Activated effector memory CD4-positive, alpha-beta T cell treated with Interleukin-2 at 50 U/mL for 16 hours (primary cell): ENCODE measurements around the gene ASB1.

Source experiments
- DNase-seq: peaks from one replicate; pipeline ENCODE4 v3.0.0-alpha.2; 2020

ASB1 gene

DNA sequence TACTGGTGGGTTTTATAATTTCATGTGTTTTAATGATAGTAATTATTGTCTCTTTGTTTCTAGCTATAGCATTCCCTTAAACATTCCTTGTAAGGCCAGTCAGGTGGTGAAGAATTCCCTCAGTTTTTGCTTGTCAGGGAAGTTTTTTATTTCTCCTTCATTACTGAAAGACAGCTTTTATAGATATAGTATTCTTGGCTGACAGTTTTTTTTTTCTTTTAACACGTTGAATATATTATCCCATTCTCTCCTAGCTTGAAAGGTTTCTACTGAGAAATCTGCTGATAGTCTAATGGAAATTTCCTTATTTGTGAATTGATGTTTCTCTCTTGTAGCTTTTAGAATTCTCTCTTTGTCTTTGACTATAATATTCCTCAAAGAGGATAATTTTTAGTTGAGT is 46.8 kb downstream of the ASB1 start:
- DNase-seq: no peak

DNA sequence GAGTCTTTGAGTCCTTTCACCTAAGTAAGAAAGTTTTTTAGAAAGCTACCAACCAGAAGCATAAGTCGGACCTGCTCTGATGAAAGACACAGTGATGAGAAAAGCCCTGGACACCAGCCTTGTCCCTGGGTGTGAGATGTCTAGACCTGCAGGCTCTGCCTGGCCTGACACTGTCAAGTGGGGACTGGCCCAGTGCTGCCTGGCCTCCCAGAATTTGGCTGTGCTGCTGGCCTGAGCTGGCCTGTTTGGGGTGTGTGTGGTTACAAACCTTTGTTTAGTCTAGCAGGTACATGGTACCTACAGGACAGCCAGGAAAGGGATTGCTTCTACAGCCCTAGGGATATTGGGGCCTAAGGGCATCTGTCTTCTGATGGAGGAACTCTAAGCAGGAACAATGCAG is 48.3 kb downstream of the ASB1 start:
- no peak for DNase-seq

DNA sequence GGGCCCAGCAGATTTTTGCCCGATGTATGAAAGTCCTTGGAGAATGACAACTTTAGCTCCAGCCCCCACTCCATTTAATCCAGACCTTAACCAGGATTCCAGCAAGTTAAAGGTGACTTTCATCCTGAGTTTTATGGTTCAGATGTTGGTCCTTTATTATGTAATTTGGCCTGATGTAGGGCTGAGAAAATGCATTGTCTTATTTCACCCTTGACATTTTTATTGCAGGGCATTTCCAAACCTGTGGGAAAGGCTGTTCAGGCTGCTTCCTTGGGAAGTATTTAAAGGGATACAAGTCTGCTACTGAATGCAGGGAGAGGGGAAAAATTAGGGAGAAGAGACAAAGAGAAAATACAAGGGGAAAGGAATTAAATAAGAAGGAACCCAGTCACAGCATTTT is 48.8 kb downstream of the ASB1 start:
- no peak for DNase-seq

DNA sequence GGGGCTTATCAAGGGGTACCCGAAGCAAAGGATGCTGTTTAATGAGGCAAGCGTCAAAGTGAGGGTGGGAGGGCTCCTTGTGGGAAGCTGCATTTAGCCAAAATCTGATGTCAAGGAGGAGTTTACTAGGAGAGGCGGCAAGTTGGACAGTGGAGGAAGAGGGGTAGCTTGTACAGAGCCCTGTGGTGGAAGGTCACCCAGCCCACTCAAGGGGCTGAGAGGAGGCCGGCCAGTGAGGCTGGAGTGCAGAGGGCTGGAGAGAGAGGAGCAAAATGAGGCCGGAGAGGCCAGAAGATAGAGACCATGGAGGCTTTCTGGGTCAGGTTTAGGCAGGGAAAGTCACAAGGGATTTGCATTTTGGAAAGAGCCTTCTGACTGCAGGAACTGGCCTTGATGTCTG is 49.5 kb downstream of the ASB1 start:
- no peak for DNase-seq

DNA sequence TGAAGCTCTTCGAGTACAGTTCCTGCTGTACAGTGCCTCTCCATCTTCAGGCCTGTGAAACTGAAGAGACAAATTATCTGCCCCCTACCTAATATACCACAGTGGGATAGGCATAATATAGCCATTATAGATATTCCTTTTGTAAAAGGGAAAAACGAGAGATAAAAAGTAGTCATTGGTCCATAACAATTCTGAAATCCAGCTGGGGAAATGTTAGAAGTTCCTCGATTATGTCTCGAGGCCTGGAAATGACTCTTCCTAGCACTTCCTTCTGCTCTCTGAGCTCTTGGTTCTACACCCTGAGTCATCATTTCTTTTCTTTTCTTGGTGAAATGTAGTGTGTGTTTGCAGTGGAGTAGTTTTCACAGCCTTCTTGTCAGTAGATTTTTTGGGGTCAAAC is 51.5 kb downstream of the ASB1 start:
- DNase-seq: no peak

DNA sequence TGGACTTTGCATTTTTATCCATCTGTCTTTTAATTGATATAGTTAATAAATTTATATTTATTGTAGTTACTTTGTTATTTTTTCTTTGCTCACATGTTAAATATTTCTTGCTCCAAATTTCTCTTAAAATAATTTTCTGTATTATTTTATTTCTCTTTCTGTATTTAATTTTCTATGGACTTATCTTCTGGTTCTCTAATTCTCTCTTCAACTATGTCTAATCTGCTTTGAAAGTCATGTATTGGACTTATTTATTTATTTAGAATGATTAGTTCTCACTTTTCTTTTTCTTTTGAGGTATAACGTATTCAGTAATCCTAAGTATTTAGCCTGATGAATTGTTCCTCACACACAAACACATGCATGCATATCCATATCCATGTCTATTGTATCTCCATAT is 53.1 kb downstream of the ASB1 start:
- no peak for DNase-seq

DNA sequence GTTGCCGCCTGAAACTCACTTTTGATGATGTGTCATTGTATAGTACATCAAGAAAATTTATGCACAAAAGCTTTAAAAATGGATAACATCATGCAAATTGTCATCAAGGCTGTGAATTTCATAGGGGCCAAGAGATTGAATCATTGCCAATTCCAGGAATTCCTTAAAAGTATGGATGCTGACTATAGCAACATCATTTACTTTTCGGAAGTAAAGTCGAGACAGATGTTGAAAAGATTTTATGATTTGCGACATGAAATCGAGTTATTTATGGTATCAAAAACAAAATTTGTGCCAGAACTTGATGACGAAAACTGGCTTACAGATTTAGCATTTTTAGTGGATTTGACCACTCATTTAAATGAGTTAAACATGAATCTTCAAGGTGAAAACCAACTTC is 56.3 kb downstream of the ASB1 start:
- DNase-seq: no peak

DNA sequence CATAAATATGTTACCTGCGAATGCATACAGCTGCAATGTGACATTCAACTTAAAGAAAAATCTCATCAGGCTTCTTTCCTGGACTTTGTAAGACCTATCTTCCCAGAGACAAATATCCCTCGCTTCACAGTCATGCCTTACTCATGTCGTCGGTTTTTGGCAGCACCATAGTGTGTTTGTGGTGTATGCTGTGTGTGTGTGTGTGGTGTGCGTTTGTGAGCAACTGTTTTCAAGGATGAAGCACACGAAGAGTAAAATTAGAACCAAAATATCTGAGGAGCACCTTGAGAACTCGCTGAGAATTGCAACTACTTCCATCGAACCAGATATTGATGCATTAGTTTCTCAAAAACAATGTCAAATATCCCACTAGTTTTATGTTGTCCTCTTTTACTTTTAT is 56.9 kb downstream of the ASB1 start:
- no peak for DNase-seq

DNA sequence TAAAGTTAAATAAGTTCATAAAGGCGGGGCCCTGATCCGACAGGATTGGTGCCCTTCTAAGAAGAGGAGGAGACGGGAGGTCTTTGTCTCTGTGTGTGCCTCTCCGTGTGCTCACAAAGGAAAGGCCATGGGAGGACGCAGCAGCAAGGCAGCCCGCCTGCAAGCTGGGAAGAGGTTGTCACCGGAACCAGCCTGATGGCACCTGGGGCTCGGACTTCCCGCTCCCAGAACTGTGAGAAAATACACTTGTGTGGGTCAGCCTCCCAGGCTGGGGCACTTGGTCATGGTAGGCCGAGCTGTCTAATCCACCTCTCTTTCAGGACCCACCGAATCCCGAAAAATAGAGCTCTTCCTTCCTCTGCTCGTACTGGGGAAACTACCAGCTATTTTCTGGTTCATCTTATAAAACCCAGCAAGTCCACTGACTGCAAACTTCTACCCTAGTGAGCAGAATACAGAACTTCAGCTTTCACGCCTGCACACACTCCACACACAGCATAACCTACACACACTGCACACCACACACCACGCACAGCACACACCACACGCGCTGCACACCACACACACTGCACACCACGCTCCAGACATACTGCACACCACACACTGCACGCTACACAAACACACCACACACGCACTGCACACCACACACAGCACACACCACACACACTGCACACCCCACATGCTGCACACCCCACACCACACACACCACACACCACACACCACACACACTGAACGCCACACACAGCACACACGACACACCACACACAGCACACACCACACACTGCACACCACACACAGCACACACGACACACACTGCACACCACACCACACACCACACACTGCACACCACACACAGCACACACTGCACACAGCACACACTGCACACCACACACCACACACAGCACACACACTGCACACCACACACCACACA is 58.1 kb downstream of the ASB1 start:
- no peak for DNase-seq

DNA sequence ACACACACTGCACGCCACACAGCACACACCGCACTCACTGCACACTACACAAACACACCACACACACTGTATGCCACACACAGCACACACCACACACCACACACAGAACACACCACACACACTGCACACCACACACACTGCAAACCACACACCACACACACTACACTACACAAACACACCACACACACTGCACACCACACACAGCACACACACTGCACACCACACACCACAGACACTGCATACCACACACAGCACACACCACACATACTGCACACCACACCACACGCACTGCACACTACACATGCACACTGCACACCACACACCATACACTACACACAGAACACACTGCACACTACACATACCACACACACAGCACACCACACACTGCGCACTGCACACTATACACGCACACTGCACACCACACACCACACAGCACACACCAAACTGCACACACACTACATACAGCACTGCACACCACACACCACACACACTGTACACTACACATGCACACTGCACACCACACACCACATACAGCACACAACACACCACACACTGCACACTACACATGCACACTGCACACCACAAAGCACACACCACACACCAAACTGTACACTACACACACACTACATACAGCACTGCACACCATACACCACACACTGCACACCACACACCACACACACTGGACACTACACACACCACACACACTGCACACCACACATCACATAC is 59.6 kb downstream of the ASB1 start:
- DNase-seq: no peak

DNA sequence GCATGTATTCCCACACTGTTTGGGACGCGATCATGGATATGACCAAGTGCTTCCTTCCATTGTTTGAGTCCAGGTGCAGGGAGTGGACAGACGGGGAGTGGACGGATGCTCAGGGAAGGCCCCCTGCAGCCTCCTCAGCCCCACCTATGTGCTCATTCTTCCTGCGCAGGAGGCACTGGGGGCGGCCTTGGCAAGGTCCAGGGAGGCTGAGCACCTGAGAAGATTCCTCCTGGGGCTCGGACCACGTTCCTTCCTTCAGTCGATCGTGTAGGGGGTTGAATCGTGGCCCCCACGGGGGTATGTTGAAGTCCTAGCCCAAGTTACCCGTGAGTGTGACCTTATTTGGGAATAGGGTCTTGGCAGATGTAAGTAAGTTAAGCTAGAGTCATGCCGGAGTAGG is 60.4 kb downstream of the ASB1 start:
- DNase-seq: no peak

DNA sequence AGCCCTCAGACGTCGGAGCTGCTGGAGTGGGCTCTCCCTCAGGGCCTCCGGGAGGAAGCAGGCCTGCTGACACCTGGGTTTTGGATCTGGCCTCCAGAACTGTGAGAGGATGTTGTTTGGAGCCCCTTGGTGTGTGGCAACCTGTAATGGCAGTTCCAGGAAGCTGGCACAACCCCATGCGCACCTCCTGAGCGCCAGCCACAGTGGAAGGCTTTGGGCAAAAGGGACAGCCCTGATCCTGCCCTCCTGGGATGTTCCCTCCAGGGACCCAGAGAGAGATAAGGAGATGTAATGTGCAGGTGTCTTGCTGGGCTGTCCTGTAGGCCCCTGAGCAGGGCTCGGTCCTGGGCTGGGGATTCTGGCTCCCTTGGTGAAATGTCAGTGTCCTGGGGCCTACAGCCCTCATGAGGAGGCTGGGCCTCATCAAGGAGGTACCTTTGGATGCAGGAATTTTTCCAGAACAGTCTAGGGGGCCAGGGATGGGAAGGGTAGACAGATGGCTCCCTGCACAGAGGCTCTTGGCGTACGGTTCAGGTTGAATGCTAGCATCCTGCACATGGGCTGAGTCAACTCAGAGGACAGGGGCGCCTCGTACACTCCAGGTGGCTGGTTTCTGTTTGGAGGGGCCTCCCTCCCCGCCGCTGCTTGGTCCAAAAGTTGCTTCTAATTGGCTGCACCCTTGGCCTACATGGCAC is 61.1 kb downstream of the ASB1 start:
- no peak for DNase-seq

DNA sequence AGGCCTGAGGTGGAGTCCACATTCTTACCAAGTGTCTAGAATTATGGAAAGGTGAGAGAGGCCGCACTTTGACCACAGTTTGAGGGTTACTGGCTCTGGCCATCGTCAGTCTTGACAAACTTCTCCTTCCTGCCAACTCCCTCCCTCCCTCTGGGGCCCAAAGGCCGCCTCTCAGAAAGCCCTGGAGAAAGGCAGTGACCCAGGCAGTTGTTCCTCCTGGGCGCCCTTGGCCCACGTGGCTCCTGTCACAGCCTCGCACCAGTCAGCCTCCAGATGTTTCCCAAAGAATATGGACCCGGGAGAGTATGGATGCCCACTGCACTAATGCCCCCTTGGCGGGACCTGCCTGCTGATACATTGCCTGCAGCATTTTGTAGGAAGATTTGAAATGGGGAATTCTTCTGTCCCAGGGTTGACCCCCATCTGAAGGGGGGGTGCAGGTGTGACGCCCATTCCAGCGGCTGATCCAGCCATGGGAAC is 61.7 kb downstream of the ASB1 start:
- no peak for DNase-seq

DNA sequence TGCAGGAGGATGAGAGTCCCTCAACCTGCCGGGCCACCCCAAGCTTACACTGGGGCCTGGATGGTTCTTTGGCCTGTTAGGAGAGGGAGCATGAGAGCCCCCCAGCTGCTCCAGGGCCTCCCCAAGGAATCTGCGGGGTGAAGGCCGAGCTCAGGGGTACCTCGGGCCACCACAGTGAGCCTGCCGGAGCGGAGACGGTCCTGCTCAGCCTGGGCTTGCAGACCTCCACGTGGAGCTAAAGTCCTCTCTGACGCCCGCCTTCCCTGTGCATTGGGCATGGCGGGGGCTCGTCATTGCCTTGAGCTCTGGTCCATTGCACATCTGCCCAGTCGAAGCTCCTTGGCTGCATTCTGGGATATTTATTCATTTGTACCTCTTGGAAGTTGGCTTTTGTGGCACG is 62.7 kb downstream of the ASB1 start:
- DNase-seq: no peak

DNA sequence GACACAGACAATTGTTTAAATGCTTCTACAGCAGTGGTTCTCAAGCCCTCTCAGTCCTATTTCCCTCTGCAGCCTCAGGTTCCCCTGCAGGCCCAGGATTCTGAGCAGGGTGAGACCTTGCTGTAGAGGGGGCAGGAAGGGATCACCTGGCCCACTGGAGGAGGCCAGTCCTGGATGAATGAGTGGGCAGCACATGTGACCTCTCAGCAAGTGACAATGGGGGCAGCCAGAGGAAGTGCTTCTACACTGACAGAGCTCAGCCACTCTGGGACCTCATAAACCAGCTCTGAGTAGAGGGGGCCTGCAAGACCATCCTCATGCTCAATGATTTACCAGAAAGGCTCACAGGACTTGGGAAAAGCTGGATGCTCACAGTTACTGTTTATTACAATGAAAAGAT is 63.2 kb downstream of the ASB1 start:
- no peak for DNase-seq

DNA sequence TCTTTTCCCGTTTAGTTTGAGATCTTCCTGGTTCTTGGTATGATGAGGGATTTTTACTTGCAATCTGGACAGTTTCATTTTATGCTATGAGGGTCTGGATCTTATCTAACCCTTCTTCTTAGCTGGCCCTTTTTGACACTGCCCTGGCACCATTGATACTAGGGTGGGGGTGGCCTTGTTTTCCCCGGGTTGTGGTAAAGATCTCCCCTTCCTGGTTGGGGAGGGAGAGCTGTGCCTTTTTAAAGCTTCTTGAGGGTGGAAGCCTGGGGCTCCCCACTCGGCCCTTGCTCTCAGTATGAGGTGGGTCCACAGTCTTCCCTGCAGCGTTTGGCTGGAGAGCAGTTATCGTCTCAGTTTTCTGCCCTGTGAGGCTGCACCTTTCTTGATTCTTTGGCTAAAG is 66.1 kb downstream of the ASB1 start:
- DNase-seq: no peak

DNA sequence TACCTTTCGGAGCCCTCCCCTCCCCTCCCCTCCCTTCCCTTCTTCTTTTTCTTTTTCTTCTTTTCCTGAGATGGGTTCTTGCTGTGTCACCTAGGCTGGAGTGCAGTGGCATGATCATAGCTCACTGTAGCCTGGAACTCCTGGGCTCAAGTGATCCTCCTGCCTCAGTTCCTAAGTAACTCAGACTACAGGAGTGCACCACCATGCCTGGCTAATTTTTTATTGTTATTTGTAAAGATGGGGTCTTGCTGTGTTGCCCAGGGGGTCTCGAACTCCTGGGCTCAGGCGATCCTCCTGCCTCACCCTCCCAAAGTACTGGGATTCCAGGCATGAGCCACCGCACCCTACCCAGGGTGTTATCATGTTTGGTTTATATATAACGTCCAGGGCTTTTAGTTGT is 66.7 kb downstream of the ASB1 start:
- DNase-seq: no peak

DNA sequence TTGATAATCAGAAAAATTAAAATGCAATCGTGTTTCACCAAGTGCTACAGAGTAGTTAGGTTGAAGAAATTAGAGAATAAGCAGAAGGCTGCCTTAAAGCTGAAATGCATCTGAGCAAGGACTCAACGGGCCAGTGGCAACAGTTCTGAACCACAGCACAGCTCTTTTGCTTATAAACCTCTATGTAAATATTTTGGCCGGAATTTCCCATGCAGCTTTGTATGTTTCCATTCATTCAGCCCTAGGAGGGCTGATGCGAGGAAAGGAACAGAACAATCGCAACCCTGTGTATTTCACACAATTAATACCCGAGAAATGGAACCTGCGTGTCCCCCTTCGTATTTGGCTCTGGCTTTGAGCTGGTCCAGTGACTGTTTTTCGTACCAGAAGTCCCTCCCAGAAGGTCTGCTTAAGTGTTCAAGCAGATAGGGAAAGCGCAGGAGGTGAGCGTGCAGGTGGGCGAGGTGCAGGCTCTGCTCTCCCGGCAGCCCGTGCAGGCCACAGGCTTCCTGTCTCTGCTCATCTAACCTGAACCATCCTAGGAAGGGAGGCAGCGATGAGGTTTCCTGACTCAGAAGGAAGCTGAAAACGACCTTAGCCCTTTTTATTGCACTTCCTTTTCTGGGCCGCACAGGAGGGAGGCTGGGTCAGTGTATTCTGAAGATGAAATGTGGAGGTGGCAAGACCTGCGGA is 67.3 kb downstream of the ASB1 start:
- DNase-seq: peak; percentile 4

DNA sequence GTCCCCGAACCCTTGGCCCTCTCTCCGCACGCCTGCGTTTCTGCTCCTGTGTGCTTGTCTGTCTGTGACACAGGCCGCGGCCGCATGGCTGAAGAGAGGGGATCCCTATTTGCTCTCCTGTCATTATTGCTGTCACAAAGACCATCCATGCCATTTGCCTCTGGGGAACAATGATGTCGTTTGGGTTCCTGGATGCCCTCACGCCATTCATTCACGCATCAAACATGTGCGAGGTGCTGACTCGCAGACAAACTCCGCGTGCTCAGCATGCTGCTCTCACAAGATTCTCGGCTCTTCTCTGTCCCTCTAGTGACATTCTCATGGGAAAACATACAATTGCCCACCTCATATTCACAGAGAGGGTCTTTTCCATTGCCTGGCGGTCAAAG is 67.8 kb downstream of the ASB1 start:
- no peak for DNase-seq

DNA sequence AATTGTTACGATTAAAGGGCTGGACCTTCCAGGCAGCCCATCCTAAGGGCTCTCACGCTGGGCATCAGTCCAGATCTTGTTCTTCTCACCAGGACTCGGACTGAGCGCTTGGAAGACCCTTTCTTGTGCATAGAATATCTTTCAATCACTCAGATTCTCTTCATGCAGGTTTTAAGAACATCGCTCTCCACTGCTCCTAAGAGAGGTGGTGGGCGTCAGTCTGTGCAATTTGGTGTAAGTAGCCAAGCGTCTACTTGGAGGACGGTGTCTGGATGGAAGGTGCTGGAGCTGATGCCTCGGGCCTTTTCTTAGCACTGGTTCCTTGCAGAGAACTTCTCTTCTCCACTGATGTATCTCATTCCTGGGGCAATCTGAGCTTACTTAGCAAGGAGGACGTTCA is 68.7 kb downstream of the ASB1 start:
- no peak for DNase-seq

DNA sequence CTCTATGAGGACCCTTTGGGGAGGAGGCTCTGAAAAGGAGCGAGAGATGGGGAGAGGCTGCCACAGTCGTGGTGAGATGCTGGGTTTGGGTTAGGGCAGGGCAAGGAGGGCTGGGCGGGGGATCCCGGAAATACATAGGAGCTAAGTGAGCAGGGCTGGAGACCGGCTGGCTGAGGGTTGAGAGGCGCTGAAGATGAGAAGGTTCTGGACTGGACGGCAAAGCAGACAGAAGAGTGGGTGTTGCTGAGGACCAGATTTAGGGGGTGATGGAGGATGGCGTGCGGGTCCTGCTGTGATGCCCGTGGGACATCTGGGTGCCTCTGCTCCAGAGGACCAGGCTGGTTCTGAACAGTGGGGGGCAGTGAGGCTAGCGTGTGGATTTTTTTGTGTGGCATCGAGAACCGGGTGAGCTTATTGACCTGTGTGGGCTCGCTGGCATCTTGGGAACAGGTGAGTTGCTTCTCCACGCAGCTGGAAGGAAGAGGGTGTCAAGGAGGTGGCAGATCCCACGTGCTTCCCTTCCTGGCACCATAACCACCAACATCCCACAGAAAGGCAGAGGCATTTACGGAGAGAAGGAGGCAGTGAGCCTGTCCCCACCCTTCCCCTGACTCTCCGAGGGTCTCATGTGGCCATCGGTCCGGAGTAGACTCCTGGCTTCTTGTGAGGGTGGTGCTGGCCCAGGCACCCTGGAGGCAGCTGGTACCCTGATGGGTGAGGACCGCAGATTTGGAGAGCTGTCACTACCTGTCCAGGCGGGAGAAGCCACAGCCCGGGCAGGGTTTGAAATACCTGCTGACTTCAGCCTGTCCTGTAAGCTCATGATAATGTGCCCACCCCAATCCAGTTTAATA is 70.3 kb downstream of the ASB1 start:
- DNase-seq: no peak

DNA sequence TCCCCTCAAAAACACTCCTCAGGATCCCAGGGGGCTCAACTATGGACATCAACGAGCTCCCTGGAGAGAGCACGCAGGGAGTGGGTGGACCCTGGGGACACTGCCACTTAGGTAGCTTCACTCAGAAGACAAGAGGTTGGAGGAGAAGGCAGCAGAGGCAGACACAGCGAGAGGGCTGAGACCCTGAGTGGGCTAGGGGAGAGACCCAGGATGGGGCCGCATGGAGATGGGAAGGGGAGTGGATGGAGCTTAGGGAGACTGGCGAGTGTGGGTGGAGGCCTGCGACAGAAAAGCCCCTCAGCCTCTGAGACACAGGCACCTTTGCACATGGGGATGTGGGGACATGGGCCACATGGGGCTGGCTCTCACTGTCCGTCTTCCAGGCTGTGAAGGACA is 70.9 kb downstream of the ASB1 start:
- no peak for DNase-seq
